Hippocampal formation (tissue), 2 donors: ENCODE measurements around the gene SLK.

Source experiments
- DNase-seq, 2 donors: peaks; one replicate each; lab custom pipeline; 2025; lab: John Stamatoyannopoulos, UW

The SLK gene

GRCh38 chr10:104052431-104052830 is 85.5 kb downstream of the SLK start:
- DNase-seq, result no peak

- DNase-seq, result no peak
Measured at GRCh38 chr10:104053201-104053600, 86.3 kb downstream of the SLK start.

- no peak for DNase-seq
Measured at GRCh38 chr10:104054430-104054829, 87.5 kb downstream of the SLK start.

- DNase-seq, result no peak
Measured at GRCh38 chr10:104056619-104057273, 89.8 kb downstream of the SLK start.

- DNase-seq, result no peak
Measured at GRCh38 chr10:104057717-104058116, 90.8 kb downstream of the SLK start.

GRCh38 chr10:104059364-104059763 is 92.4 kb downstream of the SLK start:
- DNase-seq, result no peak

- no peak for DNase-seq
Measured at GRCh38 chr10:104061196-104061595, 94.3 kb downstream of the SLK start.

GRCh38 chr10:104065748-104066147 is 98.8 kb downstream of the SLK start:
- no peak for DNase-seq

- no peak for DNase-seq
Measured at GRCh38 chr10:104066945-104067344, 100.0 kb downstream of the SLK start.

GRCh38 chr10:104067525-104067924 is 100.6 kb downstream of the SLK start:
- DNase-seq, result no peak

GRCh38 chr10:104069613-104070012 is 102.7 kb downstream of the SLK start:
- no peak for DNase-seq

- DNase-seq, result no peak
Measured at GRCh38 chr10:104072786-104073185, 105.8 kb downstream of the SLK start.

GRCh38 chr10:104074505-104074904 is 107.6 kb downstream of the SLK start:
- no peak for DNase-seq

- DNase-seq, result peak; percentile 59 to 65
Measured at GRCh38 chr10:104076743-104077160, 109.8 kb downstream of the SLK start.

- DNase-seq, result no peak
Measured at GRCh38 chr10:104077247-104077646, 110.3 kb downstream of the SLK start.

- no peak for DNase-seq
Measured at GRCh38 chr10:104077663-104078151, 110.8 kb downstream of the SLK start.
